CD4-positive, alpha-beta memory T cell (primary cell): ENCODE measurements around the gene HSPA4. TPM values are rescaled to one million over a fixed set of nuclear protein-coding genes. Genes with fewer than 3 reads are reported as not detected.

Source experiments
- CTCF ChIA-PET: fragments of 350-600 bp; sonication (Branson Sonifier 250); formaldehyde crosslinking; loops from one replicate; lab custom pipeline; 2021; ENCODE audit warnings: inconsistent platforms; ENCODE audit not compliant: partially characterized antibody; lab: Charles Lee
- POLR2A ChIA-PET: fragments of 350-600 bp; sonication (Branson Sonifier 250); formaldehyde crosslinking; loops from one replicate; lab custom pipeline; 2021; ENCODE audit not compliant: partially characterized antibody; lab: Charles Lee
- DNase-seq, 5 donors: peaks; one replicate each; pipeline versions ENCODE4 v3.0.0 to v3.0.0-alpha.2; 2020 to 2022; ENCODE audit warnings: mixed read lengths in 1 of 5
- H3K27ac ChIP-seq: one replicate; pipeline ENCODE4 v1.7.0; 2013; ENCODE audit warnings: low read depth, low read length
- H3K27me3 ChIP-seq: 2 replicates; pipeline ENCODE4 v1.7.0; 2013; ENCODE audit warnings: mild to moderate bottlenecking, low read length, moderate library complexity; ENCODE audit not compliant: insufficient read depth
- H3K36me3 ChIP-seq: 2 replicates; pipeline ENCODE4 v1.7.0; 2013; ENCODE audit warnings: mild to moderate bottlenecking, low read length, moderate library complexity; ENCODE audit not compliant: insufficient read depth
- H3K4me1 ChIP-seq: 2 replicates; pipeline ENCODE4 v1.7.0; 2013; ENCODE audit warnings: mild to moderate bottlenecking, low read length, moderate library complexity; ENCODE audit not compliant: insufficient read depth
- H3K4me3 ChIP-seq, 2 donors: one replicate each; pipeline ENCODE4 v1.7.0; 2013; ENCODE audit warnings: low read length in 2 of 2, mild to moderate bottlenecking in 1 of 2
- H3K9me3 ChIP-seq, 2 donors: one replicate each; pipeline ENCODE4 v1.7.0; 2013; ENCODE audit warnings: low read length in 2 of 2, control low read depth in 1 of 2; ENCODE audit not compliant: control insufficient read depth in 1 of 2
- H3K27ac Mint-ChIP-seq, 7 donors: one replicate each; pipeline ENCODE4 v1.8.0; 2020 to 2021; ENCODE audit warnings: mixed read lengths in 7 of 7, mild to moderate bottlenecking in 6 of 7, inconsistent platforms in 3 of 7, moderate library complexity in 3 of 7
- H3K27me3 Mint-ChIP-seq, 2 donors: one replicate each; pipeline ENCODE4 v1.8.0; 2020 to 2021; ENCODE audit warnings: mixed read lengths in 2 of 2
- H3K36me3 Mint-ChIP-seq, 2 donors: one replicate each; pipeline ENCODE4 v1.8.0; 2020 to 2021; ENCODE audit warnings: mixed read lengths in 2 of 2, inconsistent platforms in 1 of 2, mild to moderate bottlenecking in 1 of 2
- H3K4me1 Mint-ChIP-seq, 4 donors: one replicate each; pipeline ENCODE4 v1.8.0; 2020 to 2021; ENCODE audit warnings: mixed read lengths in 4 of 4, mild to moderate bottlenecking in 1 of 4
- H3K4me3 Mint-ChIP-seq, 8 donors: one replicate each; pipeline ENCODE4 v1.8.0; 2020 to 2021; ENCODE audit warnings: mixed read lengths in 8 of 8, mild to moderate bottlenecking in 7 of 8, moderate library complexity in 6 of 8, inconsistent platforms in 3 of 8
- H3K9me3 Mint-ChIP-seq, 8 donors: one replicate each; pipeline ENCODE4 v1.8.0; 2020 to 2021; ENCODE audit warnings: mixed read lengths in 8 of 8, mild to moderate bottlenecking in 5 of 8, inconsistent platforms in 3 of 8, moderate library complexity in 1 of 8
- intact Hi-C: fragments of 100-400 bp; cut with micrococcal nuclease; formaldehyde crosslinking; loops from one replicate; pipeline ENCODE4 v1.15.1; 2023
- polyA plus RNA-seq, 2 donors: library from polyadenylated mRNA; unstranded; fragments of 300-500 nt; fragmentation: Illumina TruSeq; gene quantifications; one replicate each; pipeline ENCODE4 v1.2.3, GENCODE V29; 2021
- total RNA-seq, 2 experiments: library from RNA; stranded (reverse); gene quantifications; one replicate each; pipeline ENCODE4 v1.2.3, GENCODE V29; 2021

HSPA4 gene
- total and polyA plus RNA-seq, 4 experiments from 2014 or later, result 32.2 to 58.1 (median 50.5) TPM

DNA sequence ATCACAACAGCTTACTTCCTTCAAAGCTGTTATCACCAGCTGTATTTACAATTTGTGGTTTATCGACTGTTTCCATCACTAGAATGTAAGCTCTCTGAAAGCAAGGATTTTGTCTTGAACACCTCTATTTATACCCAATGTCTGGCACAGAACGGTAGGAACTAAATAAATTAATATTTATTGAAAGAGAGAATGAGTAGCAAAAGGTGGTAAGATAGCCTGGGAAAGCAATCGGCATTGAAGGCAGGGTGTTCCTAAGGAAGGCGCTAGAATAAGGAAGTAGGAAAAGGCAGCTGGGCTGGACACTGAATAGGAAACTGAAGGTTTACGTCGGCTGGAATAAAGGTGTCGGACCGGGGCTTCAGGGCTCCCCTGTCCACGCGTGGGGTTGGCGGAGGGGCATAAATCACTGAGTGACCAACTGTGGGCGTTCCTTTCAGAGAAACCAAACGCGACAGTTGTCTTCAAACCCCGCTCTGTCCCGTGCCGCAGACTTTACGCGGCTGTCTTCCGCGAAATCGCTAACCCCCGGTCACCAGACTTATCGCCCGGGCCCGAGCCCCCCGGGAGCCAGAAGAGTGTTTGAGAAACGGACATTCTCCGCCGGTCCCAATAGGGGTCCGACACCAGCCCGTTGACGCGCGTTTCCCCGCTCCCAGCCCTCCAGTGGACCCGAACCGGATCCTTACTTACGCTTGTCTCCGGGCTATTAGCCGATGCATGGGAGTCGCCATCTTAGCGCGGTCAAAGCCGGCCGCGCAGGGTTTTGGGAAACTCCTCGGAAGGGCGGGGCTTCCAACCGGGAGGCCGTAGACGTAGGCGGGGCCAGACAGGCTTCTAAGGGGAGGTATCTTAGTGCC lies 25.8 kb upstream of the HSPA4 start, which contains the start of gene ZCCHC10:
Gene ZCCHC10, minus strand, starts transcription at position 746 of the 860 bp plus-strand sequence. Its CDS starts 12 bp downstream, at position 734.
- POLR2A ChIA-PET, result interaction anchor here (2.9 to 4.6 kb wide), 2 partner anchors 25 to 63 kb away, joined by 19 to 36 read pairs; partner anchors contain the start of genes AFF4 and HSPA4

DNA sequence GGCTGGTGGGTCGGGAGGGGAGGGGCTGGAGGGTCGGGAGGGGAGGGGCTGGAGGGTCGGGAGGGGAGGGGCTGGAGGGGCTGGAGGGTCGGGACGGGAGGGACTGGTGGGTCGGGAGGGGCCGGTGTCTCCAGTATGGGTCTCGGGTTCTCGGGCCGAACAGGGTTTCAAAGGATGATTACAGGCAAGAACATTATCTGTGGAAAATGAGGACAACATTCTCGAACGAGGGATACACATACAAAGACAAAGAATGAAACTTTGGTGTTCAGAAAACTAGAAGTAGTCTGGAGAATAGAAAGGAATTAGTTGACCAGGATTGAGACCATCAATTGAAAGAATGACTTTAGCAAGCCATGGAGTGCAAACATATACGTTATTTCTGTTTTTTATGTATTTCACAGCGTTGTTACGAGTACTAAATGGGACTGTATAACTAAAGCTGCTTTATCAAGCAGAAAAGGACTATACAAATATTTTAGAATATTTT lies 25.1 kb upstream of the HSPA4 start:
- Mint-ChIP-seq H3K27ac (peak overlapping the region; percentile 61 to 98 (median 94)), H3K9me3 (no peaks in the 10 kb centered on the region), H3K4me3 (peak overlapping the region; percentile 92 to 97 (median 96)), H3K36me3 (peaks cover 3 to 23% of the 10 kb centered on the region in 2 donors), H3K27me3 (no peaks in the 10 kb centered on the region), H3K4me1 (peaks cover 14 to 30% (median 18%) of the 10 kb centered on the region in 4 donors)
- H3K4me3 ChIP-seq, result peak overlapping the region in 1 of 2 donors; percentile 92
- no peaks in the 10 kb centered on the region for H3K27me3 ChIP-seq
- peak overlapping the region; percentile 98 for H3K27ac ChIP-seq
- no peaks in the 10 kb centered on the region for H3K9me3 ChIP-seq
- ChIA-PET POLR2A (interaction anchor here (0.7 to 4.6 kb wide), 4 partner anchors 9 to 1191 kb away, joined by 3 to 36 read pairs (median 11); partner anchors contain the start of genes AFF4 and HSPA4), CTCF (no interaction called here)
- H3K4me1 ChIP-seq, result peaks cover 20% of the 10 kb centered on the region
- H3K36me3 ChIP-seq, result no peaks in the 10 kb centered on the region
- no peak for DNase-seq
- intact Hi-C loops, result loop anchor here (1.0 kb wide), 2 partner anchors 25 to 63 kb away; partner anchors contain the start of gene AFF4

More for the DNA sequence above, 25.8 kb upstream of the HSPA4 start, which contains the start of gene ZCCHC10:
- CTCF ChIA-PET, result no interaction called here
- DNase-seq, result peak; percentile 86 to 92 (median 87)
- H3K27ac Mint-ChIP-seq, result peak within 1 kb of the TSS; percentile 94 to 98 (median 97)
- Histone ChIP-seq H3K4me3 (peak within 1 kb of the TSS; percentile 81 to 92), H3K27me3 (no peaks in the 10 kb centered on the region), H3K4me1 (peaks cover 20% of the 10 kb centered on the region), H3K9me3 (no peaks in the 10 kb centered on the region), H3K27ac (peak within 1 kb of the TSS; percentile 98), H3K36me3 (no peaks in the 10 kb centered on the region)
- intact Hi-C loops, result loop anchor here (1.0 kb wide), 2 partner anchors 25 to 63 kb away; partner anchors contain the start of gene AFF4
- H3K36me3 Mint-ChIP-seq, result peaks cover 3 to 27% of the 10 kb centered on the region in 2 donors
- H3K9me3 Mint-ChIP-seq, result no peaks in the 10 kb centered on the region
- H3K27me3 Mint-ChIP-seq, result no peaks in the 10 kb centered on the region
- peak within 1 kb of the TSS; percentile 92 to 97 (median 96) for H3K4me3 Mint-ChIP-seq
- peaks cover 14 to 30% (median 18%) of the 10 kb centered on the region in 4 donors for H3K4me1 Mint-ChIP-seq

DNA sequence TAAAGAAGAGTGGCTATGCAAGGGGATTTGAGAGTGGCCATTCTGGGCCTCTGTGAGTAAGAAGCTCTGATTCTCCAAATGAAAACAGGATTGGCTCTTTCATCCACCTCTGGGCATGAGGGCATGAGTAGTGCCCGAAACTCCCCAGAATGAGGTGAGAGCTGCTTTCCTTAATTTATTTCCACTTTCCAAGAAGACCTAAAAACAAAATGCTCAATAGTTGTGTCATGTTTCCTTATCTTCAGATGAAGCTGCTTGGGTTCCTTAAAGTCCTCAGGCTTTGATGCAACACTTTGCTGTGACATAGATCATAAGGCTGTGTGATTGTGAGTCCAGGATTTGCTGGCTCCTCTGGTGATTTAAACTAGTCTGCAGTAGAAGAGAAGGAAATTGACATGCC lies 22.4 kb upstream of the HSPA4 start:
- Mint-ChIP-seq H3K27ac (peak overlapping the region in 1 of 7 donors; percentile 77), H3K4me1 (peaks cover 9 to 31% (median 14%) of the 10 kb centered on the region in 4 donors), H3K9me3 (no peaks in the 10 kb centered on the region), H3K36me3 (peaks cover 0 to 10% of the 10 kb centered on the region in 2 donors), H3K27me3 (peaks cover 0 to 1% of the 10 kb centered on the region in 2 donors), H3K4me3 (no peak overlapping the region)
- Histone ChIP-seq H3K36me3 (no peaks in the 10 kb centered on the region), H3K27me3 (no peaks in the 10 kb centered on the region), H3K4me1 (peaks cover 12% of the 10 kb centered on the region), H3K4me3 (no peak overlapping the region), H3K9me3 (no peaks in the 10 kb centered on the region), H3K27ac (no peak overlapping the region)
- CTCF ChIA-PET, result no interaction called here
- no peak for DNase-seq
- intact Hi-C loops, result no loop called here
- POLR2A ChIA-PET, result interaction anchor here (0.5 to 1.0 kb wide), 2 partner anchors 66 to 67 kb away, joined by 3 to 4 read pairs; partner anchors contain the start of gene AFF4

DNA sequence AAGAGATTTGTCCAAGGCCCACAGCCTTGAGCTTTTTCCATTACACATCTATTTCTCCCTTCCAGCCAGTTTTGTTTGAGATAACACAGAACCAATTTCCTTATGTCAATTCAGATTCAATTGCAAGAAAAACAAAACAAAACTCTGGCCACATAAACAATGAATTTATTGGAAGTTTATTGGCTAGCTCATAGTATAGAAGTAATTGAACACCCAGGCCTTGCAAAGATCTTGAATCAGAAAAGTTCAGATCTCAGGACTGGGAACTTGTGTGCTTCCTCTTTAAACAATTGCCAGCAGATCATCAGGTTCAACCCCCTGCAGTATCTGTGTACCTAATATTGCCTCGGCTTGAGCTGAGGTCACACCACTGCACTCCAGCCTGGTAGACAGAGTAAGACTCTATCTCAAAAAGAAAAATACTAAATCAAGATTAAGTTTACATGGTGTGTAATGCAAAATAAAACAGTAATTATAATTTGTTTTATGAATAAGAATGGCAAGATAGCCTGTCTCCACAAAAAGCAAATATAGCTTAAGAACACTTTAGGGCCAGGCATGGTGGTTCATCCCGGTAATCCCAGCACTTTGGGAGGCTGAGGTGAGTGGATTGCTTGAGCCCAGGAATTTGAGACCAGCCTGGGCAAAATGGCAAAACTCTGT lies 21.3 kb upstream of the HSPA4 start:
- peaks cover 5% of the 10 kb centered on the region for H3K4me1 ChIP-seq
- H3K4me3 ChIP-seq, result no peak overlapping the region
- no peak overlapping the region for H3K27ac ChIP-seq
- intact Hi-C loops, result no loop called here
- Mint-ChIP-seq H3K9me3 (no peaks in the 10 kb centered on the region), H3K36me3 (peaks cover 0 to 10% of the 10 kb centered on the region in 2 donors), H3K27ac (no peak overlapping the region), H3K27me3 (peaks cover 4 to 7% of the 10 kb centered on the region in 2 donors), H3K4me1 (peaks cover 4 to 24% (median 10%) of the 10 kb centered on the region in 4 donors), H3K4me3 (no peak overlapping the region)
- ChIA-PET CTCF (interaction anchor here (0.6 kb wide), 1 partner anchor 1575 kb away, joined by 5 read pairs; no protein-coding TSS in a partner anchor), POLR2A (interaction anchor here (1.0 kb wide), 1 partner anchor 21 kb away, joined by 3 read pairs; the partner anchor contains the start of gene HSPA4)
- DNase-seq, result no peak
- H3K9me3 ChIP-seq, result no peaks in the 10 kb centered on the region
- H3K36me3 ChIP-seq, result no peaks in the 10 kb centered on the region
- no peaks in the 10 kb centered on the region for H3K27me3 ChIP-seq

DNA sequence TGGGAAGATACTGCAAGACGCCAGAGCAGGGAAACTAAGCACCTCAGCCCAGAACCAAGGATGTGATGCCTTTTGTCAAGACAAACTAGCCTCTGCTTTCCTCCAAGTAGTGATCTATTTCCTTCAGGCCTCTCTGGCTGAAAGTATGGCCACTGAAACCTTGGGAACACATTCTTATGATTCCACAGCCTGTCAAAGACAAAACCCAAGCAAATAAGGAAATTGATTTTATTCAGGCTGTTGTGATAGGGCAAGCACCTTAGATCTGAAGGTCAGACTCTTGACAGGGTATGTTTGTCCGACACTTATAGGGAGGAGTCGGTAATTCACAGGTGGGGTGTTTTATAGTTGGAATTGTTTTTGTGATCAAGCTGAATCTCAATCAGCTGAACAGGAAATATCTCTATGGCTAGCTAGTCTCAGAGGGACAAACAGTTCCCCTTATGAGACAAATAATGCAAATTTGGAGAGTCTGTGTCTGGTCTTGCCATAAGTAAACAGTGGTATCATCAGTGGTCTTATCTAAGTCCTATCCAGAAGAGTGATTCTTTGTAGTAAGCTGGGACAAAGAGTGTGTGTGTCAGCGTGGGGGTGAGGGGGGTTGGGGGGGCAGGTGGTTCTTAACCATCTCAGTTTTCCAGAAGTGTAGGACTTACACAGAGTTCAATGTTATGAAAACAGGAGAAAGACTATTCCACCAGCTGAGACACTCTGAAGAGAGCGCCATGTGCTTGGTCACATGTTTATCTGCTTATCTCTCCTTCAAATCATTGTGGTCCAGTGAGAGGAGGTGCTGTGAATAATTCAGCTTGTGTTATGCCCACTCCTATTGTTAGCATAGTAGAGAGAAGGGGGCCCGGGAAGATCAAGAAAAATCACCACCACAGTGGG lies 18.7 kb upstream of the HSPA4 start:
- Histone ChIP-seq H3K27me3 (no peaks in the 10 kb centered on the region), H3K4me3 (no peak overlapping the region), H3K4me1 (no peaks in the 10 kb centered on the region), H3K36me3 (no peaks in the 10 kb centered on the region), H3K27ac (no peak overlapping the region), H3K9me3 (no peaks in the 10 kb centered on the region)
- H3K27me3 Mint-ChIP-seq, result peaks cover 6 to 7% of the 10 kb centered on the region in 2 donors
- H3K4me1 Mint-ChIP-seq, result peaks cover 0 to 9% (median 4%) of the 10 kb centered on the region in 4 donors
- POLR2A ChIA-PET, result interaction anchor here (0.8 kb wide), 1 partner anchor 19 kb away, joined by 4 read pairs; the partner anchor contains the start of gene HSPA4
- H3K27ac Mint-ChIP-seq, result peak overlapping the region in 1 of 7 donors; percentile 10
- no peaks in the 10 kb centered on the region for H3K36me3 Mint-ChIP-seq
- intact Hi-C loops, result no loop called here
- peak in 1 of 5 donors; percentile 15 for DNase-seq
- no peak overlapping the region for H3K4me3 Mint-ChIP-seq
- CTCF ChIA-PET, result interaction anchor here (0.7 kb wide), 1 partner anchor 215 kb away, joined by 3 read pairs; no protein-coding TSS in a partner anchor
- no peaks in the 10 kb centered on the region for H3K9me3 Mint-ChIP-seq

DNA sequence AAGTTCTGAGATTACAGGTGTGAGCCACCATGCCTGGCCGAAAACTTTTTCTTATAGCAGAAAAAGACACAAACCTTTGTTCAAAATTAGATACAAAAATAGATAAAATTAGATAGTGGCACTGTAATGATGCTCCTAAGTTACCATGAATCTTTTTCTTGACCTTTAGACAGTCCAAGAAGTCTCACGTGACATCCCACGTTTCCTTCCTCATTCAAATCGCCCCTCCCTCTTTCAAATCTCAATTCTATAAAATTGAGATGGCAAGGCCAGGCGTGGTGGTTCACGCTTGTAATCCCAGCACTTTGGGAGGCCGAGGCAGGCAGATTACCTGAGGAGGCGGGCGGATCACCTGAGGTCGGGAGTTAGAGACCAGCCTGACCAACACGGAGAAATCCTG lies 17.7 kb upstream of the HSPA4 start:
- Mint-ChIP-seq H3K36me3 (no peaks in the 10 kb centered on the region), H3K4me3 (no peak overlapping the region), H3K4me1 (peaks cover 0 to 9% (median 4%) of the 10 kb centered on the region in 4 donors), H3K27ac (no peak overlapping the region), H3K27me3 (peaks cover 6 to 7% of the 10 kb centered on the region in 2 donors), H3K9me3 (no peaks in the 10 kb centered on the region)
- ChIA-PET POLR2A (interaction anchor here (0.8 kb wide), 1 partner anchor 18 kb away, joined by 4 read pairs; the partner anchor contains the start of gene HSPA4), CTCF (interaction anchor here (0.7 kb wide), 1 partner anchor 214 kb away, joined by 3 read pairs; no protein-coding TSS in a partner anchor)
- DNase-seq, result no peak
- no peak overlapping the region for H3K4me3 ChIP-seq
- no peaks in the 10 kb centered on the region for H3K27me3 ChIP-seq
- H3K27ac ChIP-seq, result no peak overlapping the region
- H3K36me3 ChIP-seq, result no peaks in the 10 kb centered on the region
- no peaks in the 10 kb centered on the region for H3K9me3 ChIP-seq
- no peaks in the 10 kb centered on the region for H3K4me1 ChIP-seq
- intact Hi-C loops, result no loop called here
